DND-41 (cell line): Measurements from ENCODE around the gene ACTN1.

Experiments
- CTCF ChIP-seq: IDR thresholded peaks from 2 replicates; pipeline ENCODE4 v1.5.1; 2012; ENCODE audit warnings: borderline replicate concordance, low read length, moderate library complexity, mild to moderate bottlenecking; ENCODE audit not compliant: poor library complexity, severe bottlenecking; ENCODE audit errors: extremely low read depth
- EZH2 ChIP-seq: IDR thresholded peaks from 3 replicates; pipeline ENCODE4 v1.6.1; 2012; ENCODE audit warnings: borderline replicate concordance, low read depth, mild to moderate bottlenecking, moderate library complexity, low read length, inconsistent platforms; ENCODE audit not compliant: severe bottlenecking

- TF ChIP-seq CTCF = no peak
- no peak for TF ChIP-seq EZH2
Measured at GRCh38 chr14:68938271-68939150, 40.6 kb downstream of the ACTN1 start.
